GM19035 (cell line): Measurements from ENCODE around the gene AMZ1.

Experiments
- ATAC-seq: cut with Tn5 transposase; IDR thresholded peaks from one replicate; pipeline ENCODE4 v1.9.1; 2021; ENCODE audit not compliant: unreplicated experiment

Gene AMZ1

DNA sequence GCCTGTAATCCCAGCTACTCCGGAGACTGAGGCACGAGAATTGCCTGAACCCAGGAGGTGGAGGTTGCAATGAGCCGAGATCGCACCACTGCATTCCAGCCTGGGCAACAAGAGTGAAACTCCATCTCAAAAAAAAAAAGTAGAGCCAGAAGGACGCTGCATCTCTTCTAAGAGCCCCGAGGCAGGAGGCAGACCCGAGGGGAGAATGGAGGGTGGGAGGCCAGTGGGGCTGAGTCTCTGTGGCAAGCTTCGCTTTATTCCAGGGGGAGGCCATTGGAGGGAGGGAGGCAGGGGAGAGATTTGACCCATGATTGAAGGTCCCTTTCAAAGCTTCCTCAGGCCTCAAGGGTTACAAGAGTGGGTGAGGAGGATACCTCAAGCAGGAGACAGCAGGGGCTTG lies 37.6 kb upstream of the AMZ1 start:
- no peak for ATAC-seq

DNA sequence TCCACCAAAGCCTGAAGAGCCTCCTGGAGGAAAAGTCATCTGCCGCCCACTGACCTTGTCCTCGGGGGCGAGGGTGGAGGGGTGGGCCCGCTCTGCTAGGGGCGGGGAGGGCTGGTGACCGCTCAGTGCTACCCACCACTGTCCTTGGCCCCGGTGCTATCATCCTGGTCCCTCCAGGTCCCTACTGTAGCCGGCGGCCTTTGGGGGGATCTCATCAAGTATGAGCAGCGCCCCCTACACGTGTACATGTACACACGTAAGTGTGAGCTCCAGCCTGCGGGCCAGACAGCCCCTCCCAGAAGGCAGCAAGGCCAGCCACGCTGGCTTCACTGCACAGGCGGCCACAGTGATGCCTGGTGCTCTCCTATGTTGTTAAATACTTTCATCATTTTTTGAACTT lies 36.7 kb upstream of the AMZ1 start:
- ATAC-seq: no peak

DNA sequence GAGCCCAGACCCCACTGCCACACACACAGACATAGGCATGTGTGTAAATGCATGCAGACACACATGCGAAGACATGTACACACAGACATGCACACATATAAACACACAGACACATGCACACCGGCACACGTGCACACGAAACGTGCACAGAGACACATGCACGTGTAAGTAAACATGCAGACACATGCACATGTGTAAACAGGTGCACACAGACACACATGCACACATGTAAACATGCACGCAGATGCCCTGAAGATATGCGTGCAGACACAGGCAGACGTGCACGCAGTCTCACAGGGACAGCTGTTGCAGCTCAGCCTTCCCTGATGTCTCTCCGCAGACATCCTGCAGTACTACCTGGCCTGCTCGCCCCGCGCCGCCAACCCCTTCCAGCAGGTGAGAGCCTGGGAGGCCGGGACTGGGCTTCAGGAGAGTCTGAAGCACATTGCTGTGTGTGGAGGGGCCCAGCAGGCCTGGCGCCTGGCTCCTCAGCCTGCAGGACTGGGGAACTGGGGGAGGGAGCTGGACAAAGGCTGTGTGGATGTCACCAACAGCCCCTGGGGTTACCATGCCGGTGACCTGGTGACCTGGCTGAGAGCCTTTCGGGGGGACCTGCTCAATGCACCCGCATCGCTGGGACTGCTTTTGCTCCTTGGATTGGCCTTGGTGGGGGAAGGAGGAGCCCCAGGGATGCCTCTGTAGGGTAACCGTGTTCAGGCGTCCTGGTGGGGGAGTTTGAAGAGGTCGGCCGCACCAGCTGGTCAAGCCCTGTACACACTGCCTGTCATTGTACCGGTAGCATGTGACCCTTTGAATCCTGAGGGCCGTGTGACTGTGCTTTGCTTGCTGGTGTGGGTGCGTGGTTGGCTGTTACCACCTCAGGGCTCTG lies 35.9 kb upstream of the AMZ1 start:
- no peak for ATAC-seq

DNA sequence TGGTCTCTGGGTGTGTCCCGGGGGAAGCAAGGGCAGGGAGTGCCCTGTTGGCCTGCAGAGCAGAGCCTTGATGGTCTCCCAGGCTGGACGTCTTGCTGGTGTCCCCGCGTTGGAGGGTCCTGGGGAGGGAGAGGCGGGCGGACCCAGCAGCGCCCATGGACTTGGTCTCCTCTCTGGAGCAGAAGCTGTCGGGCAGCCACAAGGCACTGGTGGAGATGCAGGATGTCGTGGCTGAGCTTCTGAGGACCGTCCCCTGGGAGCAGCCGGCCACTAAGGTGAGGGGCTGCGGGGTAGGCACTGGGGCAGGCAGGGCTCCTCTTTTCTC lies 35.3 kb upstream of the AMZ1 start:
- ATAC-seq: no peak

DNA sequence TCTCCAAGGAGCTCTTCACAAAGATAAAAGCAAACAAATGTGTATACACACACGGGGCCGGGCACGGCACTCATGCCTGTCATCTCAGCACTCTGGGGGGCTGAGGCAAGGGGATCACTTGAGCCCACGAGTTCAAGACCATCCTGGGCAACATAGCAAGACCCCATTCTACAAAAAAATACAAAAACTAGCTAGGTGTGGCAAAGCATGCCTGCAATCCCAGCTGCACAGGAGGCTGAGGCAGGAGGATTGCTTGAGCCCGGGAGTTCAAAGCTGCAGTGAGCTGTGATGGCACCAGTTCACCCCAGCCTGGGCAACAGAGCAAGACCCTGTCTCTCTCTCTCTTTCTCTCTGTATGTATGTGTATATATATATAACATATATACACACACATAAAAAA lies 33.9 kb upstream of the AMZ1 start:
- ATAC-seq: no peak

DNA sequence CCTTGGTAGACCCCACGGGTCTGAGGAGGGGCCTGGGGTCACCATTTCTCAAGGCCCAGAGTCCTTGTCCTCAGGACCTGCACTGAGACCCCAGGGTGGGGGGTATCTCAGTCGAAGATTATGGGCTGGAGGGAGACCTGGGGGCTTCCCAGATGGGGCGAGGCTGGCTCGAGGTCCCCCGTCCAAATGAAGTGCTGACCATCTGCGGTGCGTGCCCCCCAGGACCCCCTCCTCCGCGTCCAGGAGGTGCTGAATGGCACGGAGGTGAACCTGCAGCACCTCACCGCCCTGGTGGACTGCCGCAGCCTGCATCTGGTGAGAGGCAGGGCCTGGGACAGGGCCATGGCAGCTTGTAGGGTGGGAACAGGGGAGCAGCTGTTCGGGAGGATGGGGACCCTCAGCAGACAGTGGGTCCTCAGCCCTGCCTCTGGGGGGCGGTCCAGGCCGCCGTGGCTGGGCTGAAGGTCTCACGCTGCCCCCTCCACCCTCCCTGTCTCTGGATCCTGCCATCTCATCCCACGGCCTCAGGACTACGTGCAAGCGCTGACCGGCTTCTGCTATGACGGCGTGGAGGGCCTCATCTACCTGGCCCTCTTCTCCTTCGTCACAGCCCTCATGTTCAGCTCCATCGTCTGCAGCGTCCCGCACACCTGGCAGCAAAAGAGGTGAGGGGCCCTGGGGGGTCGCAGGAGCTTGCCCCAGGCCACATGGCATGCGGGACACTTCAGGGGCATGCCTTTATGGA lies 32.0 kb upstream of the AMZ1 start:
- no peak for ATAC-seq

DNA sequence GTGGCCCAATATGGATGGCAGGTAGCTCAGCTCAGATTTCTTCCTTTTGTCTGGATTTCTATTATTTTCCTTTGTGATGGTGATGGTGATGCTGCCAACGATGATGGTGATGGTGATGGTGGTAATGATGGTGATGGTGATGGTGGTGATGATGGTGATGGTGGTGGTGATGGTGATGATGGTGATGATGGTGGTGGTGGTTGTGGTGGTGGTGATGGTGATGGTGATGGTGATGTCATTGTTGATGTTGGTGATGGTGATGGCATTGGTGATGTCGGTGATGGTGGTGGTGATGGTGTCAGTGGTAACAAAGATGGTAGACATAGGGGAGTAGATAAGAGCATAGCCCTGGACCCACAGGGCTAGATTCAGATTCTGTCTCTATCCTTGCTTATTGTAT lies 30.8 kb upstream of the AMZ1 start:
- ATAC-seq: no peak

DNA sequence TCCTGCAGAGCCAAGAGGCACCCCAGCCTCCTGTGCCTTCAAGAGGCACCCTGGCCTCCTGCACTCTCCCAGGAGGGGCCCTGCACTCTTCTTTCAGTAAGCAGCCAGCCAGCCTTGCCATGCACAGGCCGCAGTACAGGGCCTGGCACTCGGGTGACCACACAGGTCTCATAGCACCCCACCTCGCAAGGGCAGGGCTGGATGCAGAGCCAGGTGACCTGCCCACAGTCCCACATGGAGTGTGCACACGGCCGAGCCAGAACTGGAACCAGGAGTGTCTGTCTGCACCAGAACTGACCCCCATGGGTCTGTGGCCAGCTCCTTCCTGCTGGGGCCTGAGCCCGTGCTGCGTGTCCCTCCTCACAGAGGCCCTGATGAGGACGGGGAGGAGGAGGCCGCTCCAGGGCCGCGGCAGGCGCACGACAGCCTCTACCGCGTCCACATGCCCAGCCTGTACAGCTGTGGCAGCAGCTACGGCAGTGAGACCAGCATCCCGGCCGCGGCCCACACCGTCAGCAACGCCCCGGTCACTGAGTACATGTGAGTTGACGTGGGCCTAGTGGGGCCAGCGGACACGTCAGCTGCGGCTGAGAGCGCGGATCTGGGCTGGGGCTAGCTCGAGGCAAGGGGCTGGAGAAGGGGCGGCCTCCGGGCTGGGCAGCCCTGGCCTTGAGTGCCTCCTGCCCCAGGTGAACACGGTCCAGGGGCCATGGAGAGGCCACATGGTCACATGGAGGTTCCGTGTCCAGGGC lies 29.9 kb upstream of the AMZ1 start:
- no peak for ATAC-seq

DNA sequence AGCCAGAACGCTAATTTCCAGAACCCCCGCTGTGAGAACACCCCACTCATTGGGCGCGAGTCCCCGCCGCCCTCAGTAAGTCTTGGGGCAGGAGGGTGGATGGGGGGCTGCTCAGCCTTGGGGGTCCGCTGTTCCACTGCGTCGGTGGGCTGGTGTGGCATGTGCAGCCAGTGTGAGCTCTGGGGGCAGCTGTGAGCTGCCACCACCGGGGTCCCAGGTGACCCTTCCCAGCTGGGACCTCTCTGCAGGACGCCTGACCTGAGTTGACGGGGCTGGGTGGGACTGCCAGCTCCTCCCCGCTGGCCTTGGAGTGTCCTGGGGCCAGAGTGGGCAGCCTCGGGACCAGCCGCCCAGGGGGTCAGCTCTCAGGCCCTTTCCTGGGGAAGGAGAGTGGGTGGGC lies 29.1 kb upstream of the AMZ1 start:
- ATAC-seq: no peak

DNA sequence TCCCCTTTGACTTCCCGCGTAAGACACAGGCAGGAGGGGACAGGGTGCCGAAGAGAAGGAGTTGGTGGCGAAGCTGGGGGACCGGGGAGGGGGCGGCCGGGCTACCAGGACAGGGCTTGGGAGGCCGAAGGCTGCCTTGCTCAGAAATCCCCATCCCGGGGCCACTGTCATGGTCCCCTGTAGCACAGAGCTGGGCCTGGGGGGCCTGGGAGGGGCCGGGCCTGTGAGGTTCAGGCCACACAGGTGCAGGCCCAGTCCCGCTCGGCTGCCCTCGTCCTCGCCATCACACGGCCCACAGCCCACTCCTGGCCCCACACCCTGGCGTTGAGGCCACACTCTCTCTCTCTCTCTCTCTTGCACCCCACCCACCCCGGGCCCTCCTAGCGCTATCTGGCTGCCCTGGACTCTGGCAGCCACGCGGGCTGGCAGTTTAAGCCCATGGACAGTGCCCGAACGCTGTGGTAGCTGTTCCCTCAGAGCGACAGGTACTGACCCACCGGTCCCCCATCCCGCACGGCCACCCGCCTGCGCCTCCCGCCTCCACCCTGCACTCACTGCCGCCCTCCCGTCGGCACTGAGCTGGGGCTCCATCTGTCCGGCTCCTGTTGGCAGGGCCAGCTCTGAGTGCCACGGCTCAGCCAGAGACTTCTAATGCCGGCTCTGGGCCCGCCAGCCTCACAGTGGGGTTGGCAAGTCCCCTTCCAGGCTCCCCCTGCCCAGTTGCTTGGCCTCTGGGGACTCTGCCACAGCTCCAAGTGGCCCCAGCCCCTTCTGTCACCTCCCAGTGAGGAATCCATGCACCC lies 28.2 kb upstream of the AMZ1 start:
- no peak for ATAC-seq

DNA sequence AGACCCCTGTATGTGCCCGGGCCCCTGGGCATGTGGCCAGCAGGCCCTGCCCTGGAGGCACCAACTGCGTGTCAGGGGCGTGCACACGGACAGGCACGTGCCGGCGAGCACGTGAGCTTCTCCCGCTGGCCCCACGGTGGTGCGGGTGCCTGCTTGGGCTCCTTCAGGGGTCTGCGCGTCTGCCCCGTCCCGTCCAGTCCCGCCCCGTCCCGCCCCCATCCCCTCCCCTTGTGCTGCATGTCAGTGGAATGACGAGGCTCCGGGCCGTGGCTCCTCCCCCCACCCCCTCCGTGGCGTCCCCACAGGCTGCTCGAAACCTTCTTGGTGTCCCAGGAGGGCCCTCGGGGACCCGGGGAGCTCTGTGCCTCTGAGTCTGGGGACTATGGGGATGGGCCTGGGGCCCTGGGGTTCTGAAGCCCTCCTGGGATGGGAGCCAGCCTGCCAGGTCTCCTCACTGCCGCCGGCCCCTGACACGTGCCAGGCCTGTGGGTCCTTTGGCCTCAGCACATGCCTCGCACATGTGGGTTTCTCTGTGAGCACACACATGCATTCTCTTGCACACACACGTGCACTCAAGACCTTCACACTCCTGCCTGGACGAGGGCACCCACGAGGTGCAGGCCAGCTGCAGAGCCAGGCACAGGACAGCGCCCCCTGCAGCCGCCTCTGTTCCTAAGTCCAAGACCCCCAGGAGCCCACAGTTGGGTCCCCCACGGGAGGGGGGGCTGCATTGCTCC lies 27.5 kb upstream of the AMZ1 start:
- no peak for ATAC-seq

DNA sequence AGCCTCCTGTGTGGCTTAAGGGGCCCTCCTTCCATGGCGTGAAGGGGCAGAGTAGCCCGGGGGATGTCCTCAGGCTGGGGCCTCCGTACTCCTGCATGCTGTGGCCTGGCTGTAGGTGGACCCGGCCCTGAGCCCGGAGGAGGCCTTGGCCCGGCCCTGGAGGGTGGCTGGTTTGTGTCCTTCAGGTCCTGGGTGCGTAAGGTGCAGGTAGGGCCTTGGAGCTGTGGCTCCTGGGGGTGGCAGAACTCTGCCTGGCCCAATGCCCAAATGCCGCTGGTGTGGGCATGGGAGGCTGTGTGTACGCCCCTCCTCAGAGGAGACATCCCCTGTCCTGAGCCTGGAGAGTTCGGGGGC lies 26.9 kb upstream of the AMZ1 start:
- ATAC-seq: no peak

DNA sequence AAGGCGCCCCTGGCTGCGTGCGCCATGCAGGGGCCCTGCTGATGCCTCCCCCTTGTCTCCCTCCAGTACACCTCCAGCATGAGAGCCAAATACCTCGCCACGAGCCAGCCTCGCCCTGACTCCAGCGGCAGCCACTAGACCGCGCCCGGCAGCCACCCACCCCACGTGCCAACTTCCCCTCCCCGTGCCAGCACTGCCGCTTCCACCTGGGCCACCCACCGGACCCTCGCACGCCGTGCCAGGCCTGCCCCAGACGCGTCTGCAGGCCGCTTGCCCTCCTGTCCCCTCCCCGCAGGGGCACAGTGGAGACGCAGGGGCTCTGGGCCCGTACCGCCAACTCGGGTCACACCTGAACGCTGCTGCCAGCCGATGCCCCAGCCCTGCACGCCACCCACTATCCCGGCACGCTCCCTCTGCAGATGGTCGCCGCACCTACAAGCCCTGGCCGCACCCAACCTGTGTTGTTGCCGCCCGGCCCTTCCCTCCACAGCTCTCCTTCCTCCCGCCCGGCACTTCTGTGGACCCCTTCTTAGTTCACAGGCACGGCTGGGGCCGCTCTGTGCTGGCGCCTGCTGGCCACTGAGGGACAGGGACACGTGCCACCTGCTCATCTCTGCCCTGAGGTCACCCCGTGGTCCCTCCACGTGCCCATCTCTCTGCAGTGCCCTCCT lies 26.3 kb upstream of the AMZ1 start:
- no peak for ATAC-seq

DNA sequence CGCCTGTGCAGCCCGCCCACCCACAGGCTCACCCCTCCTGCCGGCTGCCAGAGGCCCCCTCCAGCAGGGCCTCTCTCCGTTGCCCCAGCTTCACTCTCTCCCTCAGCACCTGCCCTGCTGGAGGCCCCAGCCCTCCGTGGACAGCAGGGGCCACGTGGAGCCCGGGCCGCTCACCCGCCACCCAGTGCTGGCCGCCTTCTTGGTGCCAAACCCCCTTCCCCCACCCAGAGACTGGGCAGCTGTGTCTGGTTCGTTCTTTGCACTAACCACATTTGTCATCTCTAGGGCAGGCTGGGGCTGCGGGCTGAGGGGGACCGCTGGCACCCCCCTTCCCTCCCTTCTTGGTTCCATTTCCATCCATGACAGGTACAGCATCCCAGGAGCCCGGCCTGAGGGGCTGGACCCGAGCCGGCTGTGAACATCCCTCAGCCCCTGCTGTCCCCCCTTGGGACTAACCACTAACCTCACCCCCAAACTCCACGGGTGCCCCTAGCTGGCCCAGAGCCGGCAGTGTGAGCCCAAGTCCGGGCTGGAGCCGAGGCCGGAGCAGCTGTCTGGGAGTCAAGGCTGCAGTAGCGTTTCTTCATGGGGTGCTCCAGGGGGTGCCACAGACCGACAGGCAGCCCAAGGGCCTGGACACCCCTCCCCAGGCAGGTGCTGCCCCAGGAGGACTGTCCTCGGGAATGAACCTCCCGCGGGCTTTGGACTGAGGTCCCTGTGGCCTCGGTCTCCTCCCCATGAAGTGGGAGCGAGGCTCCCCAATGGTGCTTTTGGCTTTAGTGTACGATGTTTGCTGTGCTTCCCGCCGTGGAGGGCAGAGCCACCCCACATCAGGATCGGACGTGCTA lies 25.5 kb upstream of the AMZ1 start:
- ATAC-seq: no peak

DNA sequence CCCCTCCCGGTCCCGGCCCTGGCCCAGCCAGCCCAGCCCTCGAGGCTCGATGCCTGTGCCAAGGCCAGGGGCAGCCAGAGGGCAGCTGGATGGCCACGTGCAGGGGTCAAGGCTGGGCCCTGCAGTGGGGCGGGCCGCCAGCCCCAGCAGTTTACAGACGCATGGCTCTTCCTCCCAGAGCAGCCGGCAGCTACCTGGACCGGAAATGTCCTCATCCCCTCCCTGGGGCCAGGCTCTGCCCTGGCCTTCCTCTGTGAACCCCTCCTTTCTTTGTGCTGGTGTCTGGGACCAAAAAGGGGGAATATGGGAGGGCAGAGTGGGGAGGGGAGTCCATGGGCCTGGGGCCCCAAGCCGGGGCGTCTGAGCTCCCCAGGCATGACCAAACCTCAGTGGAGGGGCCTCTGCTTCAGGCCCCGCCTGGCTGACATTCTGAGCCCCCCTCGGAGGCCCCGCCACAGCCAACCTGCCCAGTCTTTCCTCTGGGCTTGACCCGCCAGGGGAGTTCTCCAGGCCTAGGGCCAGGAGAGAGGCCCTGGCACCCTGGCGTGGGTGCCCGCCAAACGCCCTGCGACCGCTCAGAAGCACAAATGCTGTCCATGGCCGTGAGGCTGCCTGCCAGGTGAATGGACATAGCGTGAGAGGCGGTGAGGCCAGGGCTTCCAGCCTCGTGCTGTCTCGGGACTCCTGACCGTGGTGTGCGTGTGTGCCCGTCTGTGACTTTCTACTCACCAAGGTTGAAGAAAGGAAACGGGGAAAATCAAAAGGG lies 24.7 kb upstream of the AMZ1 start:
- no peak for ATAC-seq

DNA sequence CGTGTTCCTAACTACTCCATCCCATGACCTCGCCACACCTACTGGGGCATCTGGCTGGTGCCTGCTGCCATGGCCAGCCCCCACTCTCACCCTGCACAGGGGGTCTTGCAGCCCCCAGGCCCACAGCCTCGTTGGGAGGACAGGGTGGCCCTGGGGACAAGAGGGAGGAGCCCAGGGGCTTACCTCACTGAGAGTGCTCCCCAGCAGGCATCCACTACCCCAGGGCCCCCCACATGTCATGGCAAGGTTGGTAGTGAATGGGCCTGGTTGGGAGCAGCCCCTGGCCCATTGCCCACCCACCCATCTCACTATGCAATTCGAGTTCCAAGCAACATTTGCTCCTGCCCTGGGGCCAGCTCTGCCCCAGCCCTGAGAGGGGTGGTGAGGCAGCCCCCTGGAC lies 24.0 kb upstream of the AMZ1 start:
- no peak for ATAC-seq

DNA sequence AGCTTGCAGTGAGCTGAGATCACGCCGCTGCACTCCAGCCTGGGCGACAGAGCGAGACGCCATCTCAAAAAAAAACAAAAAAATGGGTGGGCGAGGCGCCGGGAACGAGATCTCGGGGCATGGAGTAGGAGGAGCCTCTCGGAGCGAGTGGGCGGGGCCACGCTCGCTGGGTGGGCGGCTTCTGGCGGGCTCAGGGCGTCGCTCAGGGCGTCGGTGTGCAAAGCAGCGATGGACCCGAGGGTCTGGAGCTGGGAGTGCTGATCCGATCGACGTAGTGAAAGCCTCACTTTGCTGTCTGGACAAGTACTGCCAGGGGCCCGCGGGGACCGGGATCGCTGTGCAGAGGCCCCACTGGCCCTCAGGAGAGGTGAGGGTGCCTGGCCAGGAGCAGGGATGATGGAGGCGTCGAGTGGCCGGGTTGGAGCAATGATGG lies 22.6 kb upstream of the AMZ1 start:
- no peak for ATAC-seq

DNA sequence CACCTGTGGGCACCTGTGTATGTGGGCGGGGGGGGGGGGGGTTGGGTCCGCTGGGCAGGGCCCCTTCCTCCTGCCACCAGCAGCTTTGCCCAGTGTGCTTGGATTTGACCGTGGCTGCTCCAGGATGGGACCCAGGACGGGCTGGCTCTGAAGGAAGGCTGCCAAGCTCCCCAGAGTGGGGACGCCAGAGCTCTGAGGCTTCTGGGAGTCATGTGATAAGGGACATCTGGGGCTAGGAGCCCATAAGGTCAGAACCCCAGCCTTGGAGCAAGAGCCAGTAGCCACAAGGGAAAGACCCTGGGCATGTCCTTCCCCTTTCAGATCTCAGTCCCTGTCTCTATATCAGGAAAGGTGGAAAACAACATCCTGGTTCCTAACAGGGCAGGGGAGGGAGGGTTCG lies 21.8 kb upstream of the AMZ1 start:
- ATAC-seq: no peak
